ENCODE measurements around the gene FAM193A. TPM values are rescaled to one million over a fixed set of nuclear protein-coding genes. Genes with fewer than 3 reads are reported as not detected.

The FAM193A gene
- total RNA-seq, 4 donors from 2014 or later = 17.1 to 51.2 (median 28.1) TPM

- Histone ChIP-seq H3K27me3 (no peaks in the 10 kb centered on the region), H3K4me1 (no peaks in the 10 kb centered on the region), H3K9me3 (no peaks in the 10 kb centered on the region), H3K36me3 (no peaks in the 10 kb centered on the region), H3K4me3 (no peak overlapping the region), H3K27ac (no peak overlapping the region)
- no peak for TF ChIP-seq POLR2A (IDR thresholded peaks at IDR 0.05)
- TF ChIP-seq CTCF (IDR thresholded peaks at IDR 0.05) = no peak
- intact Hi-C loops (cut with DNase I; ENCODE audit: low total_unique reads) = no loop called here
- DNase-seq = no peak
Observed at GRCh38 chr4:2551118-2551517, 14.7 kb downstream of the FAM193A start.

- H3K27me3 ChIP-seq = no peaks in the 10 kb centered on the region
- intact Hi-C loops (cut with DNase I; ENCODE audit: low total_unique reads) = no loop called here
- no peaks in the 10 kb centered on the region for H3K36me3 ChIP-seq
- no peak overlapping the region for H3K4me3 ChIP-seq
- DNase-seq = no peak
- no peaks in the 10 kb centered on the region for H3K9me3 ChIP-seq
- no peak overlapping the region for H3K27ac ChIP-seq
- TF ChIP-seq CTCF (IDR thresholded peaks at IDR 0.05) (no peak), POLR2A (IDR thresholded peaks at IDR 0.05) (no peak)
- H3K4me1 ChIP-seq = no peaks in the 10 kb centered on the region
Observed at GRCh38 chr4:2552806-2553205, 16.4 kb downstream of the FAM193A start.

GRCh38 chr4:2558301-2558700, 21.9 kb downstream of the FAM193A start:
- no peak overlapping the region for H3K27ac ChIP-seq
- intact Hi-C loops (cut with DNase I; ENCODE audit: low total_unique reads) = no loop called here
- no peaks in the 10 kb centered on the region for H3K9me3 ChIP-seq
- H3K27me3 ChIP-seq = no peaks in the 10 kb centered on the region
- H3K4me3 ChIP-seq = no peak overlapping the region
- DNase-seq = no peak
- H3K4me1 ChIP-seq = peaks cover 0 to 6% of the 10 kb centered on the region in 2 donors
- no peaks in the 10 kb centered on the region for H3K36me3 ChIP-seq
- TF ChIP-seq POLR2A (IDR thresholded peaks at IDR 0.05) (no peak), CTCF (IDR thresholded peaks at IDR 0.05) (no peak)

- TF ChIP-seq POLR2A (IDR thresholded peaks at IDR 0.05) (no peak), CTCF (IDR thresholded peaks at IDR 0.05) (no peak)
- no peak overlapping the region for H3K27ac ChIP-seq
- peaks cover 0 to 6% of the 10 kb centered on the region in 2 donors for H3K4me1 ChIP-seq
- no peak overlapping the region for H3K4me3 ChIP-seq
- DNase-seq = no peak
- intact Hi-C loops (cut with DNase I; ENCODE audit: low total_unique reads) = no loop called here
- no peaks in the 10 kb centered on the region for H3K9me3 ChIP-seq
- H3K36me3 ChIP-seq = no peaks in the 10 kb centered on the region
- H3K27me3 ChIP-seq = no peaks in the 10 kb centered on the region
Observed at GRCh38 chr4:2560167-2560566, 23.7 kb downstream of the FAM193A start.

- Histone ChIP-seq H3K27me3 (no peaks in the 10 kb centered on the region), H3K36me3 (no peaks in the 10 kb centered on the region), H3K9me3 (no peaks in the 10 kb centered on the region), H3K4me1 (no peaks in the 10 kb centered on the region), H3K4me3 (no peak overlapping the region), H3K27ac (no peak overlapping the region)
- no peak for TF ChIP-seq CTCF (IDR thresholded peaks at IDR 0.05)
- TF ChIP-seq POLR2A (IDR thresholded peaks at IDR 0.05) = no peak
- intact Hi-C loops (cut with DNase I; ENCODE audit: low total_unique reads) = no loop called here
- DNase-seq = no peak
Observed at GRCh38 chr4:2565533-2565932, 29.1 kb downstream of the FAM193A start.
